GM19397 (cell line): ENCODE measurements around the gene GTF3C1.
"Not testable (repeated sequence)": the region's sequence is repeated elsewhere in the genome, so short reads cannot be mapped to it uniquely, and the experiment has no call there.

Source experiments
- ATAC-seq: cut with Tn5 transposase; IDR thresholded peaks from one replicate; pipeline ENCODE4 v1.9.1; 2021; ENCODE audit warnings: mild to moderate bottlenecking, moderate library complexity; ENCODE audit not compliant: unreplicated experiment

Gene GTF3C1

DNA sequence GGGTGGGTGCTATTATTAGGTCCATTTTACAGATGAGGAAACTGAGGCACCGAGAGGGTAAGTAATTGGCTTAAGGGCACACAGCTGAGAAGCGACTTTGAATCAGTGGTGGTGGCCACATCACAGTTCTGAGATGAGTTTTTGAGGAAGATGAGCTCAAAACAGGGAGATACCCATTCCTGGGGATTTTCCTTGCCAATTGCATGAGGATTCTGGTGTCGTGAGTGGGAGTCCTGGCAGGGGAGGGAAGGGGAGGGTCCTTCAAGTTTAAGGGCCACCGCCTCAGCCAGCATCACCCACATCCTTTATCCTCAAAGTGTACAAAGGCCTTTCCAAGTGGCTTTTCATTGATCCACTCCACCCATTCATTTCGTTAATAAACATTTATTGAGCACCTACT, 102.4 kb downstream of the GTF3C1 start:
- no peak for ATAC-seq

DNA sequence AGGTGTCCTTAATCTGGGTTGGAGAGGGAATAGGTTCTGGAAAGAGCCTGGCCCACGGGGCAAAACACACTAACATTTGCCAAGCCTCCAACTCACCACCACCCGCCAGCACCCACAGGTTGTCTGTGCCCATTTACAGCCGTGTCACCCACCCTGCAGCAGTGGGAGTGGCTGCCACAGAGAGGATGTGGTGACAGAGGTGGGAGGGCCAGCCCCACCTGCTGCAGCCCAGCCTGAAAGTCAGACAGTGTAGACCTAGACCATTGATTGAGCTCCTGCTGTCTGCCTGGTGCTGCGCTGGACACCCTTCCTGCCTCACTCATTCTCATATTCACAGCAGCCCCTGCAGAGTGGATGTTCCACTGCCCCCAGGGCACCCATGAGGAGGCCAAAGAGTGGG, 103.0 kb downstream of the GTF3C1 start:
- ATAC-seq, result no peak

DNA sequence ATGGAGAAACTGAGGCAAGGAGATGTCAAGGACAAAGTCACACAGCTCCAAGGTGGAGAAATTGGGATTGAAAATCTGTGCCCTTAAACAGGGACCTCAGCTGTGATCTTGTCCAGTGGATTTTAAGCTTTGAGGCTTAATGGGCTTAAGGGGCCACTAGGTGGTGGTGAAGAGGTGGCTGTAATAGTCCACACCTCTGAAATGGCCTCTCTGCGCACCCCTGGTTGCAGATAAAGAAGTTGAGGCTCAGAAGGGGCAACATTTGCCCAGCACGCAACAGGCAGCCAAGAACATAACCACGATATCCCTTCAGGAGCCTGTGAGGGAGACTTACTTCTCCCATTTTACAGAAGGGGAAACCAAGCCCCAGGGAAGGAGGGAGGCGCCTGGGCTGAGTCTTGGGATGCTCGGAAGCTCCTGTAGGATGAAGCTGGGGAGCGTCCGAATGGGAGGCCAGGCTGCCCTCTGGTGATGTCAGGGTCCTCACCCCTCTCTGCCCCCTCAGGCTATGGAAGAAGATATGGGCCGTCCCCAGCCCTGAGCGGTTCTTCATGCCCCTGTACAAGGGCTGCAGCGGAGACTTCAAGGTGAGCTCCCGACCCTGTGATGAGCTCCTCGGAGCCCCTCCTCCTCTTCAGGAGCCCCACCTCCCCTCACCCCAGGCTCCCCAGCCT, 104.1 kb downstream of the GTF3C1 start:
- ATAC-seq, result no peak

DNA sequence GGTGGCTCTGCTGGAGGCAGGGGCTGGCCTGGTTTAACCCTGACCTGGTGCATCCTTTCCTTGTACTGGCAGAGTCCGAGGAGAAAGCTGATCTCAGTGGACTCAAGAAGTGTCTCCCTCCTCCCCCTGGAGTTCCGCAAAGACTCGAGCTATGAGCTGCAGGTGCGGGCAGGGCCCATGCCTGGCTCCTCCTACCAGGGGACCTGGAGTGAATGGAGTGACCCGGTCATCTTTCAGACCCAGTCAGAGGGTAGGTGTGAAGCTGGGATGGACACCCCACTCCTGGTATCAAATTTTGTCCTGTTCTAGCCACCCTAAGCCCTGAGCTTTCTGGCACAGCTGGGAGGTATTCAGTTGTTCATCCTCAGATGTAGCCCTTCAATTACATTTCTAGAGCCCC, 105.2 kb downstream of the GTF3C1 start:
- ATAC-seq, result no peak

DNA sequence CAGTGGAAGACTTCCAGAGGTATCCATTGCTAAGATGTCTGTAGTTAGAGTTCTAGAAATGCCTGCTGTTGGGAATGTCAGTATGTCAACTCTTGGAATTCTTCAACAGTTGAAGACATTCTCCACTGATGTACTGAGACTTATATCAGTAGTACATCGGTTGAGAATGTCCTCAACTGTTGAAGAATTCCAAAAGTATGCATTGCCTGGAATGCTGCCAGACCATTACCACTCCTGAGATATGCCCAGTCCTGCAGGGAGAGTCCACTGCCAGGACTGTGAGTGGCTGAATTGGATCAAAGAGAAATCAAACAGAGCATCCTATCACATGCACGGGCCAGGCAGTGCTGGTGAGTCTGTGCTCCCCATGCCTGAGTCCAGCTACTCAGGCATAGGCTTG, 105.7 kb downstream of the GTF3C1 start:
- ATAC-seq, result no peak

DNA sequence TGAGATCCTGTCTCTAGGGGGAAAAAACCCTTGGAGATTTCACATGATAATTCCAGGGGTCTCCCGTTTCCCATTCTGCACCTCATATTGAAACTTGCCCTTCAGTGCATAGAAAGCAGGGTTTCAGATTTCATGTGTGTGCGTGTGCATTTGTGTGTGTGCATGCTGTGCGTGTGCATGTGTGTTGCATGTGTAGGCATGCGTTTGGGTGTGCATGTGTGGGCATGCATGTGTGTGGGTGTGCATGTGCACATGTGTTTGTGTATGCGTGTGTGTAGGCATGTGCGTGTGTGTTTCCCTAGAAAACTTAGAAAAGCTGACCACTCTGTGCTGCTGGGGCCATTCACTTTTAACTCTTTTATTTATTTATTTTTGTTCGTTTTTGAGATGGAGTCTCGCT, 107.7 kb downstream of the GTF3C1 start:
- ATAC-seq, result no peak

DNA sequence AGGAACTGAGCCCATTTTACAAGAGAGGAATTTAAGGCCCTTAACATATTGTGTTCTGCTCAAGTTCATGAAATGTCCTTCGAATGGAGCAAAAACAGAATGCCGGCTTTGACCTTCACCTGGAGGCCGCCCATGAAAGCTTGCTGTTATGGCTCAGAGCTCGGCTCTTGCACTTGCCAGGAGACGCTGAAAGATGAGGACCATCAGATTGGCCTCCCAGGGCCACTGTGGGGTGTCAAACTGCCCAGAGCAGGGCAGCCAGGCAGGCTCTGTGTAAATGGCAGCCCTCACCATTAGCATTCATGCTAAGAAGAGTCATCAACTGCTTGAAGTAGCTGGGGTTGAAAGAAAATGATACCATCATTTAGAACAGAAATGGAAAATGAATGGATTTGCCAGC, 108.4 kb downstream of the GTF3C1 start:
- no peak for ATAC-seq

DNA sequence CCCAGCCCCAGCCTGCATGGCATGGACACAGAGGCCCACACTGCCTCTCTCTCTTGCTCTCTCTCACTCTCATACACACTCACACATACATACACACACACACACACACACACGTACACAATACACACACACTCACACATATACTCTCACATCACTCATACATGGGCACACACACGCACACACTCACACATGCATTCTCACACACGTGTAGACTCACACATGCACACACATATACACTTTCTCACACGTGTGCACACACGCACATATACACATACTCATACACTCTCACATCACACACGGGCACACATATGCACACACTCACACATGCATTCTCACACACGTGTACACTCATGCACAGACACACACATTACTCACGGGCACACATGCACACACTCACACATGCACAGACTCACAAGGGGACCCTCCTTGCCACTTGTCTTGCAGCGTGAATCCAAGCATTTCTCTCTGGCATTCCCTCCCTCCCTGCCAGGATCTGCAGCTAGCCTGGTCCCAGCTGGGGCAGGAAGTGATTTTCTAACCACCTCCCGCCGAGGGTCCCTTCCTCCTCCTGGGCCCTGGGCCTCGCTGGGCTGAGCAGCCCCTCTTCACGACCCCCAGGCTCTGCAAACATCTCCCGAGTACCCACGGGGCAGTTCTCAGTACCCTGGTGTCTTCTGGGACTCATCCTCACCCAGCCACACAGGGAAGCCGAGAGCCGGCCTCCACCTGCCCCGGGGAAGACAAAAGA, 110.3 kb downstream of the GTF3C1 start:
- ATAC-seq, result no peak

DNA sequence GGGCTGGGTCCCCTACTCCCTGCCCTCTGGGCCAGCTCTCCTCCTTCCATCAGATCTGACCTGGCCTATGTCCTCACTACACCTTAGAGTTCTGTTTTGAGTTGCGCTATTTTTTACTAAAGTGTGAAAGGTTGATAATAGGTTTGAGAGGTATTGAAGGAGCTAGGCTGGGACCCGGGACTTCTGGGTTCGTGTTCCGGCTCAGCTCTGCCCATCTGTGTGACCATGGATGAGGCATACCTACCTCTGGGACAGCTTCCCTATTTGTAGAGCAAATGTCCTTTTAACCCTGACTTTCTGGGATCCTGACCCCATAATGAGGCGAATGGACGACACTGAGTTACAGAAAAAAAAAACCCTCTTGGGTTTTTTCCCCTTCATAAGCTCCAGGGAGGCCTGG, 111.8 kb downstream of the GTF3C1 start:
- ATAC-seq, result no peak

DNA sequence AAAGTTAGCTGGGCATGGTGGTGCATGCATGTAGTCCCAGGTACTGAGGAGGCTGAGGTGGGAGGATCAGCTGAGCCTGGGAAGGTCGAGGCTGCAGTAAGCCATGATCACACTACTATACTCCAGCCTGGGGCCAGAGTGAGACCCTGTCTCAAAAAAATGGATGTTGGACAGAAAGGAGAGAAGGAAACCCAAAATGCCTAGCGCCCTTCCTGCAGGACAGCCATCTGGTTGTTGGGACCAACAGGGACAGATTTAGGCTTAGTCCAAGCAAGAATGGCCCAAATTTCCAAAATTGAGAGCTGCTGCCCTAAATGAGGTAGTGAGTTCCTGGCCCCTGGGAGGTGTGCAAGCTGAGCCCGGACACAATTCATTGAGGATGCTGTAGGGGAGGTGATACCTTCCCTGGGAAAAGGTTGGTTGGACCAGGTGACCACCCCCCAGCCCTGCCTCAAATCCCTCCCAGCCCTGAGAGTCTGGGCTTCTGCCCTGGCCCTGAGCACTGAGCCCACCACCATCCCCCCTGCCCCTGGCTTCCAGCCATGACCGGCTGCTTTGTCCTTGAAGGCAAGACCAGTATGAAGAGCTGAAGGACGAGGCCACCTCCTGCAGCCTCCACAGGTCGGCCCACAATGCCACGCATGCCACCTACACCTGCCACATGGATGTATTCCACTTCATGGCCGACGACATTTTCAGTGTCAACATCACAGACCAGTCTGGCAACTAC, 112.6 kb downstream of the GTF3C1 start:
- ATAC-seq, result no peak

DNA sequence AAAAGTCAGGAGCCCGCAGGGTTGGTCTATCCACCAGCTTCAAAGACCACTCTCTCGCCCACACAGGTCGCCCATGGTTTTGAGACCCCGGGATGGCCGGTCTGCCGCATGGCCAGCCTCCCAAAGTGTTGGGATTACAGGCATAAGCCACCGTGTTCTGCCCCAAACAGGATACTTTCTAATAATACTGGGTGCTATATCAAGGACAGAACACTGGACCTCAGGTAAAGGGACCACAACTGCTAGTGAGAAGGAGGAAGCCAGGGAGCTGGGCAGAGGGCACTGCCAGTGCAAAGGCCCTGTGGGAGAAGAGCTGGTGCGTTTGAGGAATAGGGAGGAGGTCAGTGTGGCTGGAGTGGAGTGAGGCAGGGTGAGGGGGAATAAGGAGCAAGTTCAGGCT, 113.6 kb downstream of the GTF3C1 start:
- ATAC-seq, result no peak

DNA sequence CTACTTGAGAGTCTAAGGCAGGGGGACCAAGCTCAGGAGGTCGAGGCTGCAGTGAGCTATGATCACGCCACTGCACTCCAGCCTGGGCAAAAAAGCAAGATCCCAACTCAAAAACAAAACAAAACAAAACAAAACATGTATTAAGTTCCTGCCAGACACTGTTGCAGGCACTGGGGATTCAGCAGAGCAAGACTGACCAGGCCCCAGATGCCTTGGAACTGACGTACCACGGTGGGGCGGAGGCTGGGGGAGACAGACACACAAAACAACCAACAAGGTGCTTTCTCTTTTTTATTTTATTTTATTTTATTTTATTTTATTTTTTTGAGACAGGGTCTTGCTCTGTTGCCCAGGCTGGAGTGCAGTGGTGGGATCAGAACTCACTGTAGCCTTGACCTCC, 114.6 kb downstream of the GTF3C1 start:
- not testable (repeated sequence) for ATAC-seq

DNA sequence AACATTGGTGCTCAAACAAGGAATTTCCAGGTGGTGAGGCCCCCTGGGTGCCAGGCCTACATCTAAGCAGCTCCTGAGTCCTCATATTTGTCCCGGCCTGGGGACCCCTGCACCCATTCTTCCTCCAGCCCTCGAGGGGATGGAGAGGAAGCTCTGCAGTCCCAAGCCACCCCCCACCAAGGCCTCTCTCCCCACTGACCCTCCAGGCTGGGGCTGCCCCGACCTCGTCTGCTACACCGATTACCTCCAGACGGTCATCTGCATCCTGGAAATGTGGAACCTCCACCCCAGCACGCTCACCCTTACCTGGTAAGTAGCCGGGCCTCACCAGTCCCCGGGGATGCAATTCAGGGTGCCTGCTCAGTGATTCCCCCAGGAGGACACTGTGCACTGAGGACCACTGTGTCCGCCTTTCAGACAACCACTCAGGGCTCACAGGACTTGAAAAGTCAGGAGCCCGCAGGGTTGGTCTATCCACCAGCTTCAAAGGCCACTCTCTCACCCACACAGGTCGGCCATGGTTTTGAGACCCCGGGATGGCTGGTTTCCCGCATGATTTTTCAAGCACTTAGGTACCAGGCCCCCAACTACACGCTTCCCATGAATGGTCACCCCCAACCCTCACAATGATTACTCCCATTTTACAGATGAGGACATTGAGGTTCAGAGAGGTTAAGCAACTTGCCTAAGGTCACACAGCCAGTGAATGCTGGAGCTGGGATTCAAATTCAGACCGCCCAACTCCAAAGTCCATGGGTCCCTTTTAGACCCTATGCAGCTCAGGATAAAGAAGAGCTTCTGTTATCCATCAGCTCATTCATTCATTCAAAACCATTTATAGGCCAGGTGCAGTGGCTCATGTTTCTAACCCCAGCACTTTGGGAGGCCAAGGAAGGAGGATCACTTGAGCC, 115.3 kb downstream of the GTF3C1 start:
- no peak for ATAC-seq

DNA sequence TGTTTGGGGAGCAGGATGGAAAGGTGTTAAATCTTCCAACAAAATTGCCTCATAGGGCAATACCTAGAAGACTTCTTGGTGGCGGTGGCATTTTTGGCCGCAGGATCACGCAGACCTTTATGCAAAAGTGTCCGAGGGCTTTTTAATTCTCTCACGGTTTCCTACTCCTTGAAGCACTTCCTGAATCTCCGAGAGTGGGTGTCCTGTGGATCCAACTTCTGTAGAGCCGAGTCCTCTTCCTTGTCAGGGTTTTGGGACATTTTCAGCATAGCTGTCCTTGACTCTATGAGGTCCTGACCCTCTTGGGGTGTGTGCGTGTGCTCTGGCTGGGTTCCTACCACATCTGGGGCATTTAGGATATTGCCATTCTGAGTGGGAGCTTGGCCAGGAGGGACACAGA, 116.1 kb downstream of the GTF3C1 start:
- no peak for ATAC-seq

DNA sequence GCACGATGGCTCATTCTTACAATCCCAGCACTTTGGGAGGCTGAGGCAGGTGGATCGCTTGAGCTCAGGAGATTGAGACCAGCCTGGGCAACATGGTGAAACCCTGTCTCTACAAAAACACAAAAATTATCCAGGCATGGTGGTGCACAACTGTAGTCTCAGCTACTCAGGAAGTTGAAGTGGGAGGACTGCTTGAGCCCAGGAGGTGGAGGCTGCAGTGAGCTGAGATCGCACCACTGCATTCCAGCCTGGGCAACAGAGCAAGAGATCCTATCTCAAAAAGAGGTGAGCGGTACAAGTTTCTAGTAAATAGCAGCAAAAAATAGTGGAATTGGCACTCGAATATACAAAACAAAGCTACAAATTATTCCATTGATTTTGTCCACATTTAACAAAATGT, 116.5 kb downstream of the GTF3C1 start:
- ATAC-seq, result not testable (repeated sequence)

DNA sequence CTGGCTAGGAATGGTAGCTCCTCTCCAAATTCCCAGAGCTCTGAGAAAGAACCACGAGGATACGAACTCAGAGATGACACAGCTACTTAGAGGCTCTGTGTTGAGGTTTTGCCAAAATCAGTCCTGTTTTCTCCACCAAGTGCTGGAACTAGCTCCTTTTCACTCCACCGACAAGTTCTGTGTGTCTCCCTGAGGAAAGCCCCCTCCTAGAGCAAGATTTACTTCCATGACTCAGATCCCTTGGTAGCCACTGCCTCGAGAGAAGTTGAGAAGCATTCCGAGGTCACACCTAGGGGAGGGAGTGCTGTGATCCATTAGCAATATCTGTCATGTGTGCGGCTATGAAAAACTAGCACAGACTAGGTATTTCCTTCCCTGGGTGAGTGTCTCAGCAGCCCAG, 117.2 kb downstream of the GTF3C1 start:
- no peak for ATAC-seq

DNA sequence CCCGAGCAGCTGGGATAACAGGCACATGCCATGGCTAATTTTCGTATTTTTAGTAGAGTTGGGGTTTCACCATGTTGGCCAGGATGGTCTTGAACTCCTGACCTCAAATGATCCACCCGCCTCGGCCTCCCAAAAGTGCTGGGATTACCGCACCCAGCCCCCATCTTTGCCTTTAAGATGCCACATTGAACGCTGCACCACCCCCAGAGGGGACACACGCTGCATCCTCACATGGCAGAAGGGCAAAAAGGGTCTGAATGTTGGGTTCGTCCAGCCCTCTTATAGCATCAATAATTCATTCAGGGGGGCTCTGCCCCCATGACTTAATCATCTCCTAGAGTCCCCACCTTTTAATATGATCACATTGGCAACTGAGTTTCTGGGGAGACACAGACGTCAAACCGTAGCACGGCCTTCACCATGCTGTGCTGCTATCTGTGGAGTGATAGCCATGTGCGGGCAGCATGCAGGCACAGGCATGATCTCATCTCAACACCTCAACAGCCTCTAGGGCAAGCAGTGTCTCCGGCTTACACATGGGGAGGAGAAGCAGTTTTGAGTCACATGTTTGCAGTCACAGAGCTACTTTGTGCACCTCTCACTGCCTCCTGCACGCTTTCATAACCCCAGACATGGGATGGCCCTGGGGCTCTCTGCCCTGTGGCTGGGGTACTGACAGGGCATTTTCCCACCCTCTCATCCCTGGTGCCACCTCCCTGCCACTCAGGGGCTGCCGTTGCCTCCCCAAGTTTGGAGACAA, 117.8 kb downstream of the GTF3C1 start:
- no peak for ATAC-seq

DNA sequence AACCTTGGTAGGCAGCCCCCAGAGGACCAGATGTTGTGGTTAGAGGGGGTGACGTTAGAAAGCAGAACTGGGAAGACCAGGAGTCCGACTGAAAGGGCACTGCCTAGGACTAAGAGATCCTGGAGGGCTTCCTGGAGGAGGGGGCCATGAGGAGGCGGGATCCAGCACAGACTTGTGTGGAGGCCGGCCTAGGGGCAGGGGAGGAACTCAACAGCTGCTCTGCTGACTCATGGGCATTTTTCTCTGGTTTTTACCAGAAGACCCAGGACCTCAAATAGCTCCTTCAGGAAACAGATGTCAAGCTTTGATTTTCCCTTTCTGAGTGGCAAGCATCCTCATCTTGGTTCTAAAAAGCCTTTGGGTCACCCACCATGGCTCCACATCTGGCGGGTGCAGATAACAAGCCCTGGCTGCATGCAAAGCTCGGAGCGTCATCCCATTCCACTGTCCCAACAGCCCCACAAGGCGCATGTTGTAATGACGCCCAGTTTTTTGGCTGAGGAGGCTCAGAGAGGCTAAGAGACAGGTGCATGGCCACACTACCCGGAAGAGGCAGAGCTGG, 118.7 kb downstream of the GTF3C1 start:
- no peak for ATAC-seq

DNA sequence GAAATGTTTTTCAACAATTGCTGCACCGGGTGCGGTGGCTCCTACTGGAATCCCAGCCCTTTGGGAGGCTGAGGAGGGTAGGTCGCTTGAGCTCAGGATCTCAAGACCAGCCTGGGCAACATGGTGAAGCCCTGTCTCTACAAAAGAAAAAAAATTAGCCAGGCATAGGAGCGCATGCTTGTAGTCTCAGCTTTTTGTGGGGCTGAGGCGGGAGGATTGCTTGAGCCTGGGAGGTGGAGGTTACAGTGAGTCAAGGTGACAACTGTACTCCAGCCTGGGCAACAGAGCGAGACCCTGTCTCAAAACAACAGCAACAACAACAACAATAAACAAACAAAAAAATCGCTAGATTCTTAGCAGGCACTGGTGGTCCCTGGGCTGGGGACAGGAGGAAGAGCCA, 119.2 kb downstream of the GTF3C1 start:
- ATAC-seq, result no peak

DNA sequence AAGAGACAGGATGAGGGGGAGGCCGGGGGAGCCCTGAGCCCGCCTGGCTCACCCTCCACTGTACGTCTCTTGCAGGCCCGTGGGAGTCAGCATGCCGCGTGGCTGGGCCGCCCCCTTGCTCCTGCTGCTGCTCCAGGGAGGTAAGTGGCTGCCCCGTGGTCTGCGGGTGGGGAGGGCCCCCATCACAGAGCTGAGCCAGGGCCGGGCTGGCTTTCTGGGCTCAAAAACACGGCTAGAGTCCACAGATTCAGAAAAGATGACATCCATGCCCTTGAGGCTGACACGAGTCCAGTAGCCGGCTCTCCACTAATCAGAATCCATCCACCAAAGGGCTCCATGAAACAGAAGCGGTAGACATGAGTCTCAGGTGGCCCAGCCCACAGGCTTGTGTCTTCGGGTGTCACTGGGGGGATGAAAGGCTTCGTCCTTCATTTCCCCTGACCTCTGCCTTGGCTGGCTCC, 119.7 kb downstream of the GTF3C1 start:
- ATAC-seq, result no peak
